Stimulated activated CD4-positive, alpha-beta T cell treated with anti-CD3 and anti-CD28 coated beads, Interleukin-2, amount 100 ng/mL, for 4 hours (primary cell): Measurements from ENCODE around the gene CBR3.

ENCODE experiments used
- DNase-seq: peaks from one replicate; pipeline ENCODE4 v3.0.0-alpha.2; 2020; ENCODE audit warnings: low read depth

Gene CBR3

GRCh38 chr21:36185523-36185922 lies 50.6 kb downstream of the CBR3 start:
- DNase-seq = no peak

GRCh38 chr21:36186081-36186480 lies 51.2 kb downstream of the CBR3 start:
- no peak for DNase-seq

GRCh38 chr21:36186506-36187399 lies 51.9 kb downstream of the CBR3 start:
- DNase-seq = no peak

GRCh38 chr21:36188081-36188681 lies 53.3 kb downstream of the CBR3 start:
- no peak for DNase-seq

- DNase-seq = no peak
Observed at GRCh38 chr21:36188937-36189336, 54.1 kb downstream of the CBR3 start.

- no peak for DNase-seq
Observed at GRCh38 chr21:36190736-36191135, 55.9 kb downstream of the CBR3 start.

- DNase-seq = no peak
Observed at GRCh38 chr21:36193200-36193599, 58.3 kb downstream of the CBR3 start.

GRCh38 chr21:36194024-36194423 lies 59.1 kb downstream of the CBR3 start:
- DNase-seq = no peak

- DNase-seq = no peak
Observed at GRCh38 chr21:36195613-36196012, 60.7 kb downstream of the CBR3 start.
